Endothelial cell of umbilical vein (primary cell): Measurements from ENCODE around the gene TLE4. TPM values are rescaled to one million over a fixed set of nuclear protein-coding genes. Genes with fewer than 3 reads are reported as not detected.

ENCODE experiments used
- BruUV-seq: library from RNA; stranded (reverse); fragments of 400-500 nt; replicated peaks from 2 replicates; lab custom pipeline; 2021; lab: Mats Ljungman, UMichigan
- CTCF ChIA-PET: fragments of 300-600, 350-600 bp; sonication (Branson Sonifier 250); formaldehyde crosslinking; loops from one replicate; lab custom pipeline; 2021; ENCODE audit warnings: antibody characterized with exemption, inconsistent platforms; lab: Charles Lee
- POLR2A ChIA-PET: fragments of 300-600, 350-600 bp; sonication (Branson Sonifier 250); formaldehyde crosslinking; loops from one replicate; lab custom pipeline; 2021; ENCODE audit warnings: antibody characterized with exemption, inconsistent platforms; lab: Charles Lee
- DNase-seq: peaks from one replicate; pipeline ENCODE4 v3.0.0-alpha.2; 2011; ENCODE audit warnings: low read depth, low spot score
- FAIRE-seq: peaks from 2 replicates; lab custom pipeline; 2011; peaks lifted over from hg19 to GRCh38; lab: Jason Lieb, UNC
- H2AFZ ChIP-seq: 2 replicates; pipeline ENCODE4 v1.6.0; 2012; ENCODE audit warnings: low read depth, low read length, control low read depth, inconsistent platforms
- H3K27ac ChIP-seq: 2 replicates; pipeline ENCODE4 v1.5.1; 2011; ENCODE audit warnings: low read depth, mild to moderate bottlenecking, control low read depth, low read length, moderate library complexity; ENCODE audit not compliant: insufficient read depth
- H3K27me3 ChIP-seq, 2 experiments: 2 replicates each; pipeline versions ENCODE4 v1.6.0 to v1.6.1; 2011; ENCODE audit warnings: low read length in 2 of 2, mixed read lengths in 1 of 2; ENCODE audit not compliant: control insufficient read depth in 2 of 2, insufficient read depth in 2 of 2
- H3K36me3 ChIP-seq, 2 experiments: 2 replicates in 1 of 2; 3 replicates in 1 of 2; pipeline ENCODE4 v1.5.1; 2011; ENCODE audit warnings: low read length in 2 of 2, mild to moderate bottlenecking in 1 of 2, moderate library complexity in 1 of 2; ENCODE audit not compliant: control insufficient read depth in 2 of 2, insufficient read depth in 2 of 2; ENCODE audit errors: extremely low read depth in 1 of 2
- H3K4me1 ChIP-seq: 3 replicates; pipeline ENCODE4 v1.5.1; 2011; ENCODE audit warnings: mild to moderate bottlenecking, low read length; ENCODE audit not compliant: control insufficient read depth, insufficient read depth; ENCODE audit errors: extremely low read depth
- H3K4me2 ChIP-seq: 2 replicates; pipeline ENCODE4 v1.6.1; 2011; ENCODE audit warnings: low read length, control low read depth, mixed read lengths; ENCODE audit not compliant: insufficient read depth
- H3K4me3 ChIP-seq, 3 experiments: fragments of 200-600 bp in 1 of 3; sonication (generic), shearing (Covaris generic) in 1 of 3; replicated peaks in 1 of 3; 2 replicates each; pipeline ENCODE4 v1.5.1; 2011 to 2016; ENCODE audit warnings: control low read depth in 3 of 3, low read length in 3 of 3, mild to moderate bottlenecking in 2 of 3, inconsistent platforms in 1 of 3, low read depth in 1 of 3, moderate library complexity in 1 of 3; ENCODE audit not compliant: insufficient read depth in 1 of 3
- H3K79me2 ChIP-seq: 2 replicates; pipeline ENCODE4 v1.6.0; 2012; ENCODE audit warnings: low read length, inconsistent platforms; ENCODE audit not compliant: control insufficient read depth, insufficient read depth
- H3K9ac ChIP-seq: replicated peaks from 2 replicates; pipeline ENCODE3; 2011; ENCODE audit warnings: low read length, control low read depth; ENCODE audit not compliant: insufficient read depth; ENCODE audit errors: extremely low read depth
- H3K9me1 ChIP-seq: replicated peaks from 3 replicates; pipeline ENCODE4 v1.6.0; 2011; ENCODE audit warnings: mild to moderate bottlenecking, low read length; ENCODE audit not compliant: control insufficient read depth, insufficient read depth; ENCODE audit errors: extremely low read depth
- H3K9me3 ChIP-seq: replicated peaks from 2 replicates; pipeline ENCODE4 v1.5.1; 2012; ENCODE audit warnings: low read length, inconsistent platforms; ENCODE audit not compliant: control insufficient read depth, insufficient read depth
- H4K20me1 ChIP-seq: replicated peaks from 2 replicates; pipeline ENCODE3; 2011; ENCODE audit warnings: mild to moderate bottlenecking, low read length; ENCODE audit not compliant: control insufficient read depth, insufficient read depth; ENCODE audit errors: extremely low read depth
- EZH2 ChIP-seq: IDR thresholded peaks from 2 replicates; pipeline ENCODE4 v1.6.1; 2012; ENCODE audit warnings: borderline replicate concordance, low read depth, mild to moderate bottlenecking, moderate library complexity, low read length, inconsistent platforms; ENCODE audit not compliant: severe bottlenecking
- FOS ChIP-seq: IDR thresholded peaks from 2 replicates; pipeline ENCODE4 v1.6.1; 2011; ENCODE audit warnings: mild to moderate bottlenecking, low read length, moderate library complexity, borderline replicate concordance; ENCODE audit not compliant: insufficient read depth
- GATA2 ChIP-seq: IDR thresholded peaks from 2 replicates; pipeline ENCODE4 v1.7.0; 2011; ENCODE audit warnings: low read depth, mild to moderate bottlenecking, moderate library complexity, mixed read lengths, low read length; ENCODE audit not compliant: insufficient read length, insufficient read depth
- JUN ChIP-seq: IDR thresholded peaks from 2 replicates; pipeline ENCODE4 v1.6.1; 2011; ENCODE audit warnings: borderline replicate concordance, low read depth; ENCODE audit not compliant: insufficient read length, insufficient read depth
- MYC ChIP-seq: IDR thresholded peaks from one replicate; pipeline ENCODE4 v1.6.1; 2011; ENCODE audit warnings: mild to moderate bottlenecking, low read depth, low read length
- POLR2A ChIP-seq: IDR thresholded peaks from 2 replicates; pipeline ENCODE4 v1.6.1; 2012; ENCODE audit warnings: low read depth, mild to moderate bottlenecking, control low read depth, low read length
- POLR2AphosphoS5 ChIP-seq: IDR thresholded peaks from 2 replicates; pipeline ENCODE4 v1.6.1; 2012; ENCODE audit warnings: low read depth, mild to moderate bottlenecking, control low read depth, low read length, moderate library complexity; ENCODE audit not compliant: insufficient read depth
- dilution Hi-C: fragments of 300-500 bp; cut with MboI; formaldehyde crosslinking; loops from one replicate; pipeline ENCODE4 v1.15.0; 2019; ENCODE audit warnings: low sequenced_read_pairs; ENCODE audit not compliant: extremely low pct_ligation_motif_present
- intact Hi-C: fragments of 100-400 bp; cut with micrococcal nuclease; formaldehyde crosslinking; loops from one replicate; pipeline ENCODE4 v1.10.0; 2022
- polyA plus RNA-seq, 4 experiments: library from polyadenylated mRNA; depleted of rRNA in 3 of 4; stranded (reverse) in 3 of 4; unstranded in 1 of 4; fragments of >200 nt; gene quantifications; 2 replicates each; pipeline versions ENCODE4 v1.2.1 to v1.2.3, GENCODE V29; 2011 to 2012; ENCODE audit warnings: missing spikeins in 1 of 4
- total RNA-seq: library from RNA; stranded (reverse); gene quantifications from 2 replicates; pipeline ENCODE4 v1.2.3, GENCODE V29; 2021
- TF ChIP-seq, protein P1 (sequence below): IDR thresholded peaks from 2 replicates; pipeline ENCODE4 v1.6.1; 2011; ENCODE audit not compliant: insufficient read depth, insufficient read length
- TF ChIP-seq, protein P2 (sequence below), 2 donors: IDR thresholded peaks; 1 replicate in 1 of 2; 2 replicates in 1 of 2; pipeline ENCODE4 v1.5.1; 2011; ENCODE audit warnings: low read length in 2 of 2, mild to moderate bottlenecking in 2 of 2, moderate library complexity in 2 of 2, control low read depth in 1 of 2, inconsistent platforms in 1 of 2, low read depth in 1 of 2; ENCODE audit not compliant: insufficient read depth in 1 of 2; ENCODE audit errors: extremely low read depth in 1 of 2

Gene TLE4
- total and polyA plus RNA-seq, 2 donors (not counting 3 experiments of a cell fraction or from before 2014, with no cell fraction given) = 31.4 to 32.3 TPM

- Histone ChIP-seq H3K4me3 (no peak overlapping the region), H3K9me1 (no peaks in the 10 kb centered on the region), H3K36me3 (no peaks in the 10 kb centered on the region), H4K20me1 (no peaks in the 10 kb centered on the region), H3K4me2 (no peak overlapping the region), H3K4me1 (no peaks in the 10 kb centered on the region), H3K27ac (no peak overlapping the region), H3K9ac (no peak overlapping the region), H2AFZ (no peak overlapping the region), H3K27me3 (no peaks in the 10 kb centered on the region), H3K9me3 (no peaks in the 10 kb centered on the region), H3K79me2 (no peaks in the 10 kb centered on the region)
- dilution Hi-C loops = no loop called here
- no TSS peak for BruUV-seq
- TF ChIP-seq MYC (no peak), EZH2 (no peak), GATA2 (no peak), POLR2AphosphoS5 (no peak), FOS (no peak), JUN (no peak), POLR2A (no peak)
- TF ChIP-seq, protein P1, sequence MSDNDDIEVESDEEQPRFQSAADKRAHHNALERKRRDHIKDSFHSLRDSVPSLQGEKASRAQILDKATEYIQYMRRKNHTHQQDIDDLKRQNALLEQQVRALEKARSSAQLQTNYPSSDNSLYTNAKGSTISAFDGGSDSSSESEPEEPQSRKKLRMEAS = no peak
- TF ChIP-seq, protein P2, sequence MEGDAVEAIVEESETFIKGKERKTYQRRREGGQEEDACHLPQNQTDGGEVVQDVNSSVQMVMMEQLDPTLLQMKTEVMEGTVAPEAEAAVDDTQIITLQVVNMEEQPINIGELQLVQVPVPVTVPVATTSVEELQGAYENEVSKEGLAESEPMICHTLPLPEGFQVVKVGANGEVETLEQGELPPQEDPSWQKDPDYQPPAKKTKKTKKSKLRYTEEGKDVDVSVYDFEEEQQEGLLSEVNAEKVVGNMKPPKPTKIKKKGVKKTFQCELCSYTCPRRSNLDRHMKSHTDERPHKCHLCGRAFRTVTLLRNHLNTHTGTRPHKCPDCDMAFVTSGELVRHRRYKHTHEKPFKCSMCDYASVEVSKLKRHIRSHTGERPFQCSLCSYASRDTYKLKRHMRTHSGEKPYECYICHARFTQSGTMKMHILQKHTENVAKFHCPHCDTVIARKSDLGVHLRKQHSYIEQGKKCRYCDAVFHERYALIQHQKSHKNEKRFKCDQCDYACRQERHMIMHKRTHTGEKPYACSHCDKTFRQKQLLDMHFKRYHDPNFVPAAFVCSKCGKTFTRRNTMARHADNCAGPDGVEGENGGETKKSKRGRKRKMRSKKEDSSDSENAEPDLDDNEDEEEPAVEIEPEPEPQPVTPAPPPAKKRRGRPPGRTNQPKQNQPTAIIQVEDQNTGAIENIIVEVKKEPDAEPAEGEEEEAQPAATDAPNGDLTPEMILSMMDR (IDR thresholded peaks at IDR 0.05; ENCODE audit: extremely low read depth in 1 of 2, insufficient read depth in 1 of 2, low read depth in 1 of 2, low read length in 2 of 2) = no peak
- no peak for FAIRE-seq
- CTCF ChIA-PET = no interaction called here
- POLR2A ChIA-PET = no interaction called here
- intact Hi-C loops = no loop called here
- DNase-seq = no peak
These were observed 20.2 kb upstream of the TLE4 start for GRCh38 chr9:79551586-79551985.
